ENCODE results near the gene KCNH2.

Gene KCNH2

GRCh38 chr7:150994838-150995510, 16.9 kb upstream of the KCNH2 start:
- DNase-seq = no peak

- no peak for DNase-seq
Observed at GRCh38 chr7:150994141-150994837, 16.2 kb upstream of the KCNH2 start.

- no peak for DNase-seq
Observed at GRCh38 chr7:150993511-150993910, 15.4 kb upstream of the KCNH2 start.

GRCh38 chr7:150992833-150993302, 14.7 kb upstream of the KCNH2 start:
- no peak for DNase-seq

GRCh38 chr7:150992051-150992640, 14.0 kb upstream of the KCNH2 start:
- no peak for DNase-seq

GRCh38 chr7:150990416-150991186, 12.5 kb upstream of the KCNH2 start, which contains the start of gene NOS3:
Gene NOS3, plus strand, starts transcription at chr7:150991017. Its CDS starts 2,787 bp downstream, at chr7:150993804.
- DNase-seq = no peak

- no peak for DNase-seq
Observed at GRCh38 chr7:150989456-150989855, 11.3 kb upstream of the KCNH2 start.

GRCh38 chr7:150988230-150989226, 10.4 kb upstream of the KCNH2 start:
- no peak for DNase-seq

GRCh38 chr7:150986556-150986955, 8.4 kb upstream of the KCNH2 start:
- DNase-seq = no peak

- DNase-seq = no peak
Observed at GRCh38 chr7:150986099-150986512, 8.0 kb upstream of the KCNH2 start.

- DNase-seq = no peak
Observed at GRCh38 chr7:150983893-150984368, 5.8 kb upstream of the KCNH2 start.

- DNase-seq = no peak
Observed at GRCh38 chr7:150982351-150982750, 4.2 kb upstream of the KCNH2 start.

GRCh38 chr7:150981644-150982043, 3.5 kb upstream of the KCNH2 start:
- no peak for DNase-seq

GRCh38 chr7:150980663-150981062, 2.5 kb upstream of the KCNH2 start:
- DNase-seq = no peak

- no peak for DNase-seq
Observed at GRCh38 chr7:150979713-150980390, 1.7 kb upstream of the KCNH2 start.

GRCh38 chr7:150977382-150978125, 567 bp downstream of the KCNH2 start:
- no peak for DNase-seq

- DNase-seq = no peak
Observed at GRCh38 chr7:150976529-150977381, 1.4 kb downstream of the KCNH2 start.

- DNase-seq = no peak
Observed at GRCh38 chr7:150975536-150976319, 2.4 kb downstream of the KCNH2 start.
